Amniotic stem cell (primary cell): ENCODE data around the gene FBLN7.
"Not testable (repeated sequence)": the region's sequence is repeated elsewhere in the genome, so short reads cannot be mapped to it uniquely, and the experiment has no call there.

Experiments
- DNase-seq: peaks from one replicate; lab custom pipeline; 2025; lab: John Stamatoyannopoulos, UW

The FBLN7 gene, protein sequence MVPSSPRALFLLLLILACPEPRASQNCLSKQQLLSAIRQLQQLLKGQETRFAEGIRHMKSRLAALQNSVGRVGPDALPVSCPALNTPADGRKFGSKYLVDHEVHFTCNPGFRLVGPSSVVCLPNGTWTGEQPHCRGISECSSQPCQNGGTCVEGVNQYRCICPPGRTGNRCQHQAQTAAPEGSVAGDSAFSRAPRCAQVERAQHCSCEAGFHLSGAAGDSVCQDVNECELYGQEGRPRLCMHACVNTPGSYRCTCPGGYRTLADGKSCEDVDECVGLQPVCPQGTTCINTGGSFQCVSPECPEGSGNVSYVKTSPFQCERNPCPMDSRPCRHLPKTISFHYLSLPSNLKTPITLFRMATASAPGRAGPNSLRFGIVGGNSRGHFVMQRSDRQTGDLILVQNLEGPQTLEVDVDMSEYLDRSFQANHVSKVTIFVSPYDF

DNA sequence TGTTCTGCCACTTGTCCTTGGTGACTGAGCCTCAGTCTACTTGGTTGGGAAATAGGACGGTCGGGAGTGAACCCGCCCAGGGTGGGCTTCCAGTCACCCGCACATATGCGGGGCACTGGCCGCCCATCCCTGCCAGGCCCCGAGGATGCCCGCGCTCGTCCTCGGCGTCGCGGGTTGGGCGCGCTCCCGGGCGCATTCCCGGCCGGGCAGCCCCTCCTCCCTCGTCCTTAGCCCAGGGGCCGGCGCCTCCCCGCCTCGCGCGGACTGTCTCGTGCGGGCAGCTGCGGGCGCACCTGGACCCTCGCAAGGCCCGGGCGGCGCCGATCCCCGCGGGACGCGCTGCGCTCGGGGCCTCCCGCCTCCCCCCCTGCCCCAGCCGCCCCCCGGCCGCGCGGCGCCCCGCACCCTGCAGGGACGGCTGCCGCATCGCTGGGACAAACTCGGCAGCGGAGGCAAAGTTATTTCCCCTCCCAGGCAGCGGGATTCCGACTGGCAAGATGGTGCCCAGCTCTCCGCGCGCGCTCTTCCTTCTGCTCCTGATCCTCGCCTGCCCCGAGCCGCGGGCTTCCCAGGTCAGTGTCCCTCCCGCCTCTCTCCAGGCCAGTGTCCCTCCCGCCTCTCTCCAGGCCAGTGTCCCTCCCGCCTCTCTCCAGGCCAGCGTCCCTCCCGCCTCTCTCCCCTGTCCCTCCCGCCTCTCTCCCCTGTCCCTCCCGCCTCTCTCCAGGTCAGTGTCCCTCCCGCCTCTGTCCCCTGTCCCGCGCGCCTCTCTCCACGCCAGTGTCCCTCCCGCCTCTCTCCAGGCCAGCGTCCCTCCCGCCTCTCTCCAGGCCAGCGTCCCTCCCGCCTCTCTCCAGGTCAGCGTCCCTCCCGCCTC lies at the start of gene FBLN7:
Gene FBLN7, plus strand, starts transcription at position 227 of the 874 bp plus-strand sequence. Its CDS starts 271 bp downstream, at position 498.
- DNase-seq: no peak

DNA sequence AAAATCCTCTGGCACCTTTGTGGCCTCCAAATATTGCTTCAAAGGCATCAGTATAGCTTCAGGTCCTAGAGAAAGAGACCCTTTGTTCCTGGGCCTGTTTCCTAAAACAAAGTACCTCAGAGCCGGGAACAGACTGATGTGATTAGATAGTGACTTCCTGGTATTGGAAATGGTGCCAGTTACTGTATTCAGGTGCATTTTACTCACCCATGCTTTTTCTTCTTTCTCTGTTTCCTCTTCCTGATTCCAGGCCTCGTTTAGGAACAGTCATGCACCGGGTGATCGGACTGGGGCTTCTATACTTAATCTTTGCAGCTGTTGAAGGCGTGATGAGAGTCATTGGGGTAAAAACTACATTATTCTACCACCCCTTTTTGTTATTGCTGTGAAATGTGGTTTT lies 48.8 kb upstream of the FBLN7 start:
- no peak for DNase-seq

DNA sequence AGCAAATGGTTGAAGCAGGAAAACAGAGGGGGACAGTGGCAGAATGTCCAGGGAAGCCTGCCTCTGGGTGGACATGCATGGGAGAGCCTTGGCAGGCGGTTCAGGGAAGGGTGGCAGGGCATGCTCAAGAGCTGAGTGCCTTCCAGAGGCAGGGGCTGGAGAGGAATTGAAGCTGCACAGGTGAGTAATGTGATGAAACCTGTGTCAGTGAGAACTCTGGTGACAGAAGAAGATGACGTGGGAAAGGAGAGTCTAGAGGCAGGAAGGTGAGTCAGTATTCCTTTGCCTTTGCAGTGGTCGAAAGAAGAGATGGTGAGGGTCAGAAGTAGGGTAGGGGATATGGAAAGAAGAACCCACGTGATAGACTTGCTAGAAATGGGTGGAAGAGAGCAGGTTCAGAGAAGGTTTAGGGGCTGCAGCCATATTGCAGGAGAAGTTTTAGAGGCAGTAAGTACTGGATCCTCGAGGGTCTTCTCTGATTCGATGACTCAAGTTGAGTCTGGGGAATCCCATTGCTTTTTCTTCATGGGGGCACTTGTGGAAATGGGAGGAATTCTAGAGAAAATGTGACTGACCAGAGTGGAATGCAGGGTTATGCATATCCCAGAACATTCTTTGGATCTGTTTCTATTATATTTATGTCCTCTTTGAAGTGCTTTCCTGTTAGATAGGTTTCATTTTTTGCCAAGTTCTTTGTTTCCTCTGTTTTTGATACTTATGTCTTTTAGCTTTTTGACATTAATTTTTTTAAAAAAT lies 45.7 kb upstream of the FBLN7 start:
- peak; percentile 21 for DNase-seq

DNA sequence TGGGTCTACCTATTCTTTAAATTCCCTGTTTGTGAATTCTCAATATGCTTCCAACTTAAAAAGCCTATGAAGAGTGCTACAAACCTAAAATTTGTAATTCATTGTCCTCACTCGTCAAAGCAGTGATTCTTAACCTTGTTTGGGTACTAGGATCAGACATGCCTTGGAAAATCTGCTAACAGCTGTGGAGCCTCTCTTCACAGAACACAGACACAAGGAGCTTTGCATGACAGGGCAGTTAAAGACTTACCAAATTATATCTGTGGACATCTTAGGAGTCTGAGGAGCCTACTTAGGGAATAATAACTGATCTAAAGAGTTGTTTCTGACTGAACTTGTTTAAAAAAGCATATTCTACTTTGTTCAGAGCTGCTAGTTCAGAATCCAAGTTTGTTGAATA lies 45.0 kb upstream of the FBLN7 start:
- no peak for DNase-seq

DNA sequence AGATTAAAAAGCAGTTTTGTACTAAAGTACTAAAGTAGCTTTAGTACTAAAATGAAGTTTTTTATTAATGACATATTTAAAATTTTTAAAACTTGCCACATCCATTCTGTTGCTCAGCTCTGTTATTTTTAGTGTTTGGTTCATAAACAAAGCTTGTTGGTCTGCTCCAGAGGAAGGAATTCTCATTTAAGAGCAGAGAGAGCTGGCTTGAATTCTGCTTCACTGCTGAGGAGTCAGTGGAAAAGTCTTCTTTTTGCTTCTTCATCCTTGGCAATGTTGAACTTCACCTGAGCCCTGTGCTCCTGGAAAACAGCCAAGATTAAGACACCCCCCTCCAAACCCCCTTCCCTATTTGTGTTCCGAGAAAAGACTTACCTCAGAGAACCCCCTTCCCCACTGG lies 42.5 kb upstream of the FBLN7 start:
- DNase-seq: no peak

DNA sequence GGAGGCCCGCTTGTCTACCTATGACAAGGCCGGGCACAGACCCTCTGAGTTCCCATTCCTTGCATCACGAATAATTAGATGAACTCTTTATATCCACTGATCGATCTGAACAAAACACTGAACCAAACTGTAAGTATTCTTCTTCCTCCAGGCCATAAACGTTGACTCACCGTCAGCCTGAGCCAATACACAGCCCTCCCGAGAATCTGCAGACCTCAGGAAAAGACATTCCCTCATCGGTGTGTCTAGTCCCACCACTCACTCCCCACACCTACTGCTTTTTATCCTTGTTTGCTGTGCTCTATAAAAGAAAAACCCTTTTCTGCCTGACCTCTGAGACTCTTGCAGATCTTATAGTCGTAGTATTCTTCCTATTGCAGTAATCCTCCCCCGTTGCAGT lies 42.1 kb upstream of the FBLN7 start:
- DNase-seq: no peak

DNA sequence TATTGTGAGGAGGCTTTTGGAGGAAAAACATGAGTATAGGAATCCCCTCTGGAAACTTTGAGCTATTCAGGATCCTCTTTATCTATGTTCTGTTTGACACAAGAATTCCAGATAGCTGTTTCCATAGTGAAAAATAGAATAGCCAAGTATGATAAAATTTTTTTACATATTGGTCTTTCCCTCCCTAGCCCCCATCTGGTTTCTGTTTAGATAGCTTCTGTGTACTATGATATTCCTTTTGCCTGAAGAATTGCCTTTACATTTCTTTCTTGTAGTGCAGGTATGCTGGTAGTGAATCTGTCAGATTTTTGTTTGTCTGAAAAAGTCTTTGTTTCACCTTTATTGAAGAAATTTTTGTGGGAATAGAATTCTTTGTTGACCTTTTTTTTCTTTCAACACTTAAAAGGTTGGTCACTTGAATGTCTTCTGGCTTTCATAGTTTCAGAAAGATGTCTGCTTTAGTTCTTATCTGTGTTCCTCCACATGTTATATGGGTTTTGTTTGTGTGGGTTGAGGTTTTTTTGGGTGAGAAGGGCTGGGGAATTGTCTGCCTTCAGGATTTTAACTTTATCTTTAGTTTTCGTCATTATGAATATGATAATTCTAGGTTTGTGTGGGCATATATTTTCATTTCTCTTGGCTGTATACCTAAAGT lies 29.9 kb upstream of the FBLN7 start:
- no peak for DNase-seq

DNA sequence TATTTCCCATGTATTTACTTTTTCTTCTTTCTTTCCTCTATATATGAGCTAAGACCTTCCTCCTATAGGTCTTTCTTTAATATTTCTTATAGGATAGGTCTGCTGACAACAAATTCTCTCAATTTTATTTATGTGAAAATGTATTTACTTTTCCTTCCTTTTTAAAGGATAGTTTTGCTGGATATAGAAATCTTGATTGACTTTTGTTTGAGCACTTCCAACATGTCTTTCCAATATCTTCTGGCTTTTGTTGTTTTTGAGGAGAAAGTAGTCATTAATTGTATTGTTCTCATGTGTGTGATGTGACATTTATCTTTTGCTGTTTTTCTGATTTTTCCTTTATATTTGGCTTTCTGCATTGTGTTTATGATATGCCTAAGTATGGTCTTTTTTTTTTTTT lies 28.9 kb upstream of the FBLN7 start:
- DNase-seq: no peak

DNA sequence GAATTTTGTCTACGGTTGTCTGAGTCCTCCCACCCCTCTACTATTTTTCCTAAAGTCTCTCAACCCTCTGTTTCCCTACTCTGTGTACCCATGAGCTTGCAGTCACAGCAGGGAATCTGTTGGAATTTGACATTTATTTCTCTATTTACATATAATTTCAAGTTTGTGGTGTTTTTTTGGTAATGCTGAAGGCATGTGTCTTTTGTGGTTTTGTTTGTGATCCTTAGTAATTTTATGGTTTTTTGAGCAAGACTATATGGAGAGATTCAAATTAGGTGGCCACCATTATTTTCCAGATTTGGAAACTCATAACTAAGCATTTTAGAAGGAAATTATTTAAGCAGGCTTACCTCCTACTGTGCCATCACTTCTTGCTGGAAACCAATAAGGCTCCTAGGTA lies 27.2 kb upstream of the FBLN7 start:
- DNase-seq: no peak

DNA sequence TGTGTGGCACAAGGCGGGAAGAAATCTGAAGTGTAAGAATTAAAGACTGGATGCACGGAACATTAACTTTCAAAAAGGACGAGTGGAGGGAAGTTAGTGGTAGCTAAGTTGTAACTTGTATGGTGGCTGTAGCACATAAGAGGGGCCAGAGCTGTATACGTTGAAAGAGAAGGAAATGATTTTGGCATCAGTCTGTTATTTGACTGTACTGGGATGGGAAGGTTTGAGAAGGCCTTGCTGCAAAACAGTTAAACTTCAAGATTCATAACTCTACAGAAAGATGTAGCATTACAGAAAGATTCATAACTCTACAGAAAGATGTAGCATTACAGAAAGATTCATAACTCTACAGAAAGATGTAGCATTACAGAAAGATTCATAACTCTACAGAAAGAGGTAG lies 24.8 kb upstream of the FBLN7 start:
- DNase-seq: not testable (repeated sequence)

DNA sequence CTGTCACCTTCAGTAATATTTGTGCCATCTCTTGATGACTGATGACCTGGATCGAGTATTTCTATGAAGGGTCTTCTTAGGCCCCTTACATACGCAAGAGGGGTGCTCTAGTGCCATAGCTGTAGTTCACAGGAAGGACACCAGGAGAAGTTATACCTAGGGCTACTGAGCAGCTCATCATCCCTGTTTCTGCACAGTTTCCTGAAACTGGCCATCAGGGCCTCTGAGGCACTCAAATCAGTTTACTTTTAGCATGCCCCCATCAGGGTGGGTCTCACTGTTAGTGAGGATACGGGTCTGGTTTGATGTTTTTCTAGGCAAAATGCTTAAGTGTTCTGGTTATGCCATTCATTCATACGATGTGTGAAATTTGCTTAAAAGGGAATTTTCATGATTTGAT lies 20.0 kb upstream of the FBLN7 start:
- DNase-seq: no peak

DNA sequence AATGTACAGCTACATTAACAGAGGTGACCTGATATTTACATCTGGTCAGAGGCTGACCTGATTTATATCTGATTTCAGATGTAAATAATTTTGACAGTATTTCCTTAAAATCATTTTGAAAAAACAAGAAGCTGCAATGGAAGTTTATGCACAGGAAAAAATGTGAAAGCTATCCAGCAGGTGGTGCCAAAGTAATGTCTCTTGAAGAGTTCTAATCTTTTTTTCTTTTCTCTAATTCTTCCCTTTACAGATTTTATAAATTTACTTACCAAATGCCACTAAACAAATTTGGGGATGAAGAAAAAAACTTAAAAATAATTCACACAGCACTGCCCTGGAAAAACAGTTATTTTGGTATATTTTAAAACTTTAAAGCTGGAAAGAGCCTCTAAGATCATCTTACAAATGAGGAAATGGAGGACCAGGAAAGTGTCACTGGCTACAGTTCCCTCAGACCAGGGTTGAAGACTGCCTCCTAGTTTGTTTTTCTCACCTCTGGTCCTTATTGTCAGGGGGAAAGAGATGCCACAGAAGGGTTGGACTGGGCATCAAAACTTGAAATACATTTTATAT lies 16.4 kb upstream of the FBLN7 start:
- no peak for DNase-seq

DNA sequence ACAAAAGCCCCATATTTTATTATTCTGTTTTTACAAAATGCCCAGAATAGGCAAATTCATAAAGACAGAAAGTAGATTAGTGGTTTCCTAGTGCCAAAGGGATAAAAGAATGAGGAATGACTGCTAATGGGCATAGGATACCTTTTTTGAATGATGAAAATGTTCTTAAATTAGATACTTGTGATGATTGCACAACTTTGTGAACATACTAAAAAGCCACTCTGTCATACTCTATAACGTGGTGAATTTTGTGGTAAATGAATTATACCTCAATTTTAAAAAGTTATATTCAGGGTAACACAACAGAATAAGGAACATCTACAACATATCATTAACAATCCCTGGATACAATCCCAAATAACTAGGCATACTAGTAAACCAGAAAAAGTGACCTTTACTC lies 9.1 kb upstream of the FBLN7 start:
- DNase-seq: no peak

DNA sequence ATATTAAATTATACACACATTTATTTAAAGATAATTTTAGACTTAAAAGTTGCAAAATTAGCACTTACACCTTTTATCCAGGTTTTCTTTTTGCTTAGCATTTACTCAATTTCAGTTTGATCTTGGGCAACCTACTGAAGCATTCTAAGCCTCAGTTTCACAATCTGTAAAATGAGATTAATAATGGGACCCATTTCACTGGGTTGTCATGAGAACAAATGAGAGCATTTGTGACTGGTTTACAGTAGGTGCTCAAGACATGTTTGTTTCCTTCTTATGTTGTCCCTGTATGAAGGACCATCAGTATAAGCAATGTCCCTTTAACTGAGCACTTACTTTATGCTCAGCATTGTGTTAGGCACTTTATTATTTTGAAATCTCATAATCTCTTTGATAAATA lies 4.8 kb upstream of the FBLN7 start:
- DNase-seq: no peak

DNA sequence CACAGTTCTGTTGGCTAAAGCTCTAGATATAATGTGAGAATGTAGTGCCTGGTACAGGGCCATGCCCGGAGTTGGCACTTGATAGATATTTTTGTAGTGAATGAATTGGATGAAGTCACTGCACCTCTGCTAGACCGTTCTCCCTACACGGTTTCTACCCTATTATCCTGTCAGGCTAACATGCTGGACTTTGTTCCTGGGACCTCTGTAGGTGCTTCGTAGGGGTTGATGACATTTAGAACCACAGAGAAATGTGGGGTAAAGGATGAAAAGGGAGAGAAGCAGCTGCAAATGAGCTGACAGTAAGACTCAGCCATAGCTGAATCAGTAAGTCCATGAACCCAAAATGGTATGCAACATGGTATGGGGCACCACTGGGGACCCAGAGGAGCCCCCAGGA lies 4.1 kb upstream of the FBLN7 start:
- DNase-seq: no peak

DNA sequence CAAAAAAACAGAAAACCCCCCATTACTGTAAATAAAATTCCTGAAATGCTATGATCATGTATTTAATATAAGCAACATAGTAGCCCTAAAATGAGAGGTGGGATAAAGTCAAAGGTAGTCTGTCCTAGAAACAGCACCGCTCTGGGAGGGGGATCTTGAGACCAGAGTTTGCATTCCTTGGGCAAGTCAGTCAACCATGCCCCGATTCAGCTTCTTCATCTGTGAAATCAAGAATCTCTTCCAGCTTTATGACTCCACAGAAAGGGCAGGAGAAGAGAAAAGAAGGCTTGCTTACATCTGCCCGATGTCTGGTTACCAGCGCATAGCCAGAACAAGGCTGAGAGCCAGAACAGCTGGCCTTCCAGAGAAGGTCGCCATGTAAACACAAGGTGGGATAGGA lies 2.1 kb upstream of the FBLN7 start:
- no peak for DNase-seq

DNA sequence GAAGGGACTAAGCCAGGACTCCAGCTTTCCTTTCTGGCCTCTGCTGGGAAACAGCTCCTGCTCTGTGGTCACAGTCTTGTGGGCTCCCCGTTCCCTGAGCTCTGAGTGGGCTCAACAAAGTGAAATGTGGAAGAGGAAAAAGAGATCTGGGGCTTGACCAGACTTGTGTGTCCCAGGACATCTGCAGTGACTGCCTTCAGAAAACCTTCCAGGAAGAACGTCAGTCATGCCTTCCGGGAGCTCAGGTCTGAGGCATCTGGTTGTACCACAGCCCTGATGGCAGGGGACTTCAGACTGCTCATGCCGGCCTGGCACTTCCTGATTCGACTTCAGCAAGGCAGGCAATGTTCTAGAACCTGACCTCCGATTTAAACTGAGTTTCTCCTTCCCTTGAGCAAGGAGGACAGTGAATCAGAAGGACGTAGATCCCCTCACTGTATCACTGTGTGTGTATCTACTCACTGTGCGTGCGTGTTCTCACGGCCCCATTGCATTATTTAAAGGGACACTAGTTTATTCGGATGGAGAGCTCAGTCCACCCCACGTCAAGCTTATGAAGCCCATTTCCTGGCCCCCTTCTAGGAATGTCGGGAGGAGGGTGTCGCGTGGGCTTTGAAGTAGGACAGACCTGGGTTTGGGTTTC lies 548 bp upstream of the FBLN7 start:
- no peak for DNase-seq

DNA sequence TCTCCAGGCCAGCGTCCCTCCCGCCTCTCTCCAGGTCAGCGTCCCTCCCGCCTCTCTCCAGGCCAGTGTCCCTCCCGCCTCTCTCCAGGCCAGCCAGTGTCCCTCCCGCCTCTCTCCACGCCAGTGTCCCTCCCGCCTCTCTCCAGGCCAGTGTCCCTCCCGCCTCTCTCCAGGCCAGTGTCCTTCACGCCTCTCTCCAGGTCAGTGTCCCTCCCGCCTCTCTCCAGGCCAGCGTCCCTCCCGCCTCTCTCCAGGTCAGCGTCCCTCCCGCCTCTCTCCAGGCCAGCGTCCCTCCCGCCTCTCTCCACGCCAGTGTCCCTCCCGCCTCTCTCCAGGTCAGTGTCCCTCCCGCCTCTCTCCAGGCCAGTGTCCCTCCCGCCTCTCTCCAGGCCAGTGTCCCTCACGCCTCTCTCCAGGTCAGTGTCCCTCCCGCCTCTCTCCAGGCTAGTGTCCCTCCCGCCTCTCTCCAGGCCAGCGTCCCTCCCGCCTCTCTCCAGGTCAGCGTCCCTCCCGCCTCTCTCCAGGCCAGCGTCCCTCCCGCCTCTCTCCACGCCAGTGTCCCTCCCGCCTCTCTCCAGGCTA lies 939 bp downstream of the FBLN7 start:
- not testable (repeated sequence) for DNase-seq

DNA sequence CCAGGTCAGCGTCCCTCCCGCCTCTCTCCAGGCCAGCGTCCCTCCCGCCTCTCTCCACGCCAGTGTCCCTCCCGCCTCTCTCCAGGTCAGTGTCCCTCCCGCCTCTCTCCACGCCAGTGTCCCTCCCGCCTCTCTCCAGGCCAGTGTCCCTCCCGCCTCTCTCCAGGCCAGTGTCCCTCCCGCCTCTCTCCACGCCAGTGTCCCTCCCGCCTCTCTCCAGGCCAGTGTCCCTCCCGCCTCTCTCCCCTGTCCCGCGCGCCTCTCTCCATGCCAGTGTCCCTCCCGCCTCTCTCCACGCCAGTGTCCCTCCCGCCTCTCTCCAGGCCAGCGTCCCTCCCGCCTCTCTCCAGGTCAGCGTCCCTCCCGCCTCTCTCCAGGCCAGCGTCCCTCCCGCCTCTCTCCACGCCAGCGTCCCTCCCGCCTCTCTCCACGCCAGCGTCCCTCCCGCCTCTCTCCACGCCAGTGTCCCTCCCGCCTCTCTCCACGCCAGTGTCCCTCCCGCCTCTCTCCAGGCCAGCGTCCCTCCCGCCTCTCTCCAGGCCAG lies 1.5 kb downstream of the FBLN7 start:
- DNase-seq: not testable (repeated sequence)

DNA sequence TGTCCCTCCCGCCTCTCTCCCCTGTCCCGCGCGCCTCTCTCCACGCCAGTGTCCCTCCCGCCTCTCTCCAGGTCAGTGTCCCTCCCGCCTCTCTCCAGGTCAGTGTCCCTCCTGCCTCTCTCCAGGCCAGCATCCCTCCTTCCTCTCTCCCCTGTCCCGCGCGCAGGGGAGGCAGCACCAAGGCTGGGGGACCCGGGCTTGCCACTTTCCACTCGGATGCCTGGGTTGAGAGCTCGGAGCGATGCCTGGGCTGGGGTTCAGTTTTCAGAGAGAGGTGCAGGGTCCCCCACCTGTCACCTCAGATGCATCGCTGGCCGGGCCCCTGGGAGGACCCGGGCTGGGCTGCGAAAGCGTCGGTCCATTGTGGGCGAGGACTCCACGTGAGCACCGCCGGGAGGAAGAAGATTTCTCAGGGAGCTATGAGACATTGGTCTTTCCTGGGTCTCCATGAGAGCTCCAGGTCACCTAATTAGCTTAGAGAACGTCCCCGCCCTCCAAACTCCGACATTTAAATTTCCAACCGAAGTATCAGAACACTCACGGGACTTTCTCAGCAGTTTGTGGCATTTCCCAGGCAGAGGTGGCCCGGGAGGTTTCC lies 2.1 kb downstream of the FBLN7 start:
- DNase-seq: no peak
